HG02970 (cell line): ENCODE measurements around the gene TCF15.

ENCODE experiments used
- ATAC-seq: cut with Tn5 transposase; IDR thresholded peaks from one replicate; pipeline ENCODE4 v1.9.1; 2021; ENCODE audit warnings: mild to moderate bottlenecking, moderate library complexity, moderate number of reproducible peaks; ENCODE audit not compliant: unreplicated experiment, low FRiP score

TCF15 gene

GRCh38 chr20:558117-558516 is 52.0 kb downstream of the TCF15 start:
- ATAC-seq, result no peak

GRCh38 chr20:556984-557383 is 53.1 kb downstream of the TCF15 start:
- ATAC-seq, result no peak

GRCh38 chr20:555976-556385 is 54.1 kb downstream of the TCF15 start:
- ATAC-seq, result no peak
